ENCODE data around the gene GTPBP1.

GTPBP1 gene

DNA sequence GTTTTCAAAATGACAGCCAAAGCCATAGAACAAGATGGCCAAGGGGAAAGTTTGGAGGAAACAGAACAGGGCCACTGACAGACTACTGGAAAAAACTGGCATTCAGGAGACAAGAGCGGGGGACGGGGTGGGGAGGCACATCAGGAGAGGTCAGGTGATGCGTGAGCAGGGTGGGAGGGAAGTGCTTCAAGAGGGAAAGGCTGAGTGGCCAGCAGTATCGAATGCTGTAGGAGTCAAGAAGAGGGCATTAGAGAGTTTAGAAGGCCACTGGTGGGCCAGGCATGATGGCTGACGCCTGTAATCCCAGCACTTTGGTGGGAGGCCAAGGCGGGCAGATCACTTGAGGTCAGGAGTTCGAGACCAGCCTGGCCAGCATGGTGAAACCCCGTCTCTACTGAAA, 8.2 kb downstream of the GTPBP1 start:
- no peak for TF ChIP-seq EZH2 (optimal IDR thresholded peaks at IDR 0.05; ENCODE audit: low read depth, low read length)
- no peak for TF ChIP-seq EZH2phosphoT487 (IDR thresholded peaks at IDR 0.05; ENCODE audit: low read length)
- TF ChIP-seq, protein P1, sequence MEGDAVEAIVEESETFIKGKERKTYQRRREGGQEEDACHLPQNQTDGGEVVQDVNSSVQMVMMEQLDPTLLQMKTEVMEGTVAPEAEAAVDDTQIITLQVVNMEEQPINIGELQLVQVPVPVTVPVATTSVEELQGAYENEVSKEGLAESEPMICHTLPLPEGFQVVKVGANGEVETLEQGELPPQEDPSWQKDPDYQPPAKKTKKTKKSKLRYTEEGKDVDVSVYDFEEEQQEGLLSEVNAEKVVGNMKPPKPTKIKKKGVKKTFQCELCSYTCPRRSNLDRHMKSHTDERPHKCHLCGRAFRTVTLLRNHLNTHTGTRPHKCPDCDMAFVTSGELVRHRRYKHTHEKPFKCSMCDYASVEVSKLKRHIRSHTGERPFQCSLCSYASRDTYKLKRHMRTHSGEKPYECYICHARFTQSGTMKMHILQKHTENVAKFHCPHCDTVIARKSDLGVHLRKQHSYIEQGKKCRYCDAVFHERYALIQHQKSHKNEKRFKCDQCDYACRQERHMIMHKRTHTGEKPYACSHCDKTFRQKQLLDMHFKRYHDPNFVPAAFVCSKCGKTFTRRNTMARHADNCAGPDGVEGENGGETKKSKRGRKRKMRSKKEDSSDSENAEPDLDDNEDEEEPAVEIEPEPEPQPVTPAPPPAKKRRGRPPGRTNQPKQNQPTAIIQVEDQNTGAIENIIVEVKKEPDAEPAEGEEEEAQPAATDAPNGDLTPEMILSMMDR (IDR thresholded peaks at IDR 0.05; ENCODE audit: low read length), result no peak
- H3K36me3 ChIP-seq (replicated peaks; ENCODE audit: insufficient read depth, low read length), result peaks cover 11% of the 10 kb centered on the region; the same call in 1 of the 2 replicates
- H3K4me2 ChIP-seq (ENCODE audit: low read depth, low read length), result no peak overlapping the region

DNA sequence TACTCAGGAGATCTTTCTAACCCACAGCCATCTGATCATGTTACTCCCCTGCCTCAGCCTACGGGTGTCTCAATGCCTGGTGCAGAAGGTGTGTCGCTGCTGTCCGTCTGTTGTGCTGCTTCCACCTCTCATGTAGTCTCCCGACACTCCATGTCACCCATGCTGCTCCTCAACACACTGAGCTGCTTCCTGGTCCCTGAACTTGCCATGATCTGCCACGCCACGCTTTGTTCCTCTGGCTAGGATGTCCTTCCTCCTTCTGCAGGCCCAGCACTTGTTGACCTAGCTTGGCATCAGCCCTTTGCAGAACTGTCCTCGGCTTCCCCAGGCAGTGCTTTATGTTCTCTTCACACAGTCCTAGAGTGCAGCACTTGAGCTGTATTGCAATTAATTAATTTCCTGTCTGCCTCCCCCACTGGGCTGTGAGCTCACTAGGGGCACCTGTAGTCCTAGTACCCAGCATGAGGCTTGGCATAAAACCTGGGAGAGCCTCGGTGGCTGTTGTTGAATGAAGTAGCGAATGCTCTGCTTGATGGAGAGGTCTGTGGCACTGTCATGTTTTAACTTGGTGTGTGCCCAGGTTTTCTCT, 9.5 kb downstream of the GTPBP1 start:
- H3K36me3 ChIP-seq (replicated peaks; ENCODE audit: insufficient read depth, low read length), result peaks cover 8% of the 10 kb centered on the region; the same call in 1 of the 2 replicates
- no peak overlapping the region for H3K4me3 ChIP-seq (ENCODE audit: low read length)
- H3K79me2 ChIP-seq (ENCODE audit: low read length), result peaks cover 92% of the 10 kb centered on the region
- peaks cover 2% of the 10 kb centered on the region; the same call in 1 of the 2 replicates for H3K4me1 ChIP-seq (ENCODE audit: low read length)
- peaks cover 61% of the 10 kb centered on the region for H4K20me1 ChIP-seq (ENCODE audit: insufficient read depth, low read length)
- no peak overlapping the region for H3K9ac ChIP-seq (ENCODE audit: low read length)
- no peak overlapping the region for H3K4me2 ChIP-seq (ENCODE audit: low read depth, low read length)
- no peaks in the 10 kb centered on the region for H3K27me3 ChIP-seq (replicated peaks; ENCODE audit: insufficient read depth, low read length)
- no peaks in the 10 kb centered on the region for H3F3A ChIP-seq (ENCODE audit: insufficient read depth, low read length)
- no peaks in the 10 kb centered on the region for H3K9me2 ChIP-seq (replicated peaks; ENCODE audit: insufficient read depth, low read length)
- DNase-seq, result no peak
- no peak overlapping the region for H2AFZ ChIP-seq (ENCODE audit: low read length)
- no peaks in the 10 kb centered on the region for H3K9me3 ChIP-seq (replicated peaks; ENCODE audit: insufficient read depth, low read length)
- TF ChIP-seq EZH2phosphoT487 (IDR thresholded peaks at IDR 0.05; ENCODE audit: low read length) (no peak), EZH2 (optimal IDR thresholded peaks at IDR 0.05; ENCODE audit: low read depth, low read length) (no peak)
- TF ChIP-seq, protein P1 (IDR thresholded peaks at IDR 0.05; ENCODE audit: low read length), result no peak
- no peak overlapping the region for H3K27ac ChIP-seq (ENCODE audit: low read length)

More for the DNA sequence above, 8.2 kb downstream of the GTPBP1 start:
- Histone ChIP-seq H3K27ac (ENCODE audit: low read length) (no peak overlapping the region), H3F3A (ENCODE audit: insufficient read depth, low read length) (no peaks in the 10 kb centered on the region), H3K9me3 (replicated peaks; ENCODE audit: insufficient read depth, low read length) (no peaks in the 10 kb centered on the region), H3K9ac (ENCODE audit: low read length) (no peak overlapping the region), H3K27me3 (replicated peaks; ENCODE audit: insufficient read depth, low read length) (no peaks in the 10 kb centered on the region), H4K20me1 (ENCODE audit: insufficient read depth, low read length) (peaks cover 70% of the 10 kb centered on the region), H2AFZ (ENCODE audit: low read length) (no peak overlapping the region), H3K9me2 (replicated peaks; ENCODE audit: insufficient read depth, low read length) (no peaks in the 10 kb centered on the region), H3K4me3 (ENCODE audit: low read length) (no peak overlapping the region), H3K4me1 (ENCODE audit: low read length) (peaks cover 14% of the 10 kb centered on the region), H3K79me2 (ENCODE audit: low read length) (peaks cover 98% of the 10 kb centered on the region)
- no peak for DNase-seq

DNA sequence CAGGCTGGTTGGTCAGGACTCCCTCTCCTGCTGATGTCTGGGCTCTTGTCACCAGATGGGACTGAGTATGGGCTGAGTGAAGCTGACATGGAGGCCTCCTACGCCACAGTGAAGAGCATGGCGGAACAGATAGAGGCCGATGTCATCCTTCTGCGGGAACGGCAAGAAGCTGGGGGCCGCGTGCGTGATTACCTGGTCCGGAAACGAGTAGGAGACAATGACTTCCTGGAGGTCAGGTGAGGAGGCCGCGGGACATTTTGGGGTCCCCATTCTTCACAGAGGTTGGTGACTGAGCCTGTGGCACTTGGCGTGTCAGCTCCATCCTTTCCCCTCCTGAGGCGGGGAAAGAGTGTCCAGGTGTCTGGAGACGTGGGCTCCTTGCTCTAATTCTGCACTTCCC, 10.1 kb downstream of the GTPBP1 start:
- DNase-seq, result no peak
- H3K4me1 ChIP-seq (ENCODE audit: low read length), result no peaks in the 10 kb centered on the region
- TF ChIP-seq EZH2phosphoT487 (IDR thresholded peaks at IDR 0.05; ENCODE audit: low read length) (no peak), EZH2 (optimal IDR thresholded peaks at IDR 0.05; ENCODE audit: low read depth, low read length) (no peak)
- TF ChIP-seq, protein P1 (IDR thresholded peaks at IDR 0.05; ENCODE audit: low read length), result no peak
- H3K4me3 ChIP-seq (ENCODE audit: low read length), result no peak overlapping the region
- H3K9me2 ChIP-seq (replicated peaks; ENCODE audit: insufficient read depth, low read length), result no peaks in the 10 kb centered on the region
- H3K9me3 ChIP-seq (replicated peaks; ENCODE audit: insufficient read depth, low read length), result no peaks in the 10 kb centered on the region
- no peaks in the 10 kb centered on the region for H3K27me3 ChIP-seq (replicated peaks; ENCODE audit: insufficient read depth, low read length)
- peaks cover 7% of the 10 kb centered on the region; the same call in 1 of the 2 replicates for H3K36me3 ChIP-seq (replicated peaks; ENCODE audit: insufficient read depth, low read length)
- no peak overlapping the region for H3K27ac ChIP-seq (ENCODE audit: low read length)
- H2AFZ ChIP-seq (ENCODE audit: low read length), result no peak overlapping the region
- H3K9ac ChIP-seq (ENCODE audit: low read length), result no peak overlapping the region
- H3F3A ChIP-seq (ENCODE audit: insufficient read depth, low read length), result no peaks in the 10 kb centered on the region
- peaks cover 92% of the 10 kb centered on the region for H3K79me2 ChIP-seq (ENCODE audit: low read length)
- peaks cover 56% of the 10 kb centered on the region for H4K20me1 ChIP-seq (ENCODE audit: insufficient read depth, low read length)
- no peak overlapping the region for H3K4me2 ChIP-seq (ENCODE audit: low read depth, low read length)

Data from MM.1S (cell line).